Measurements from ENCODE around the gene SLC6A6. TPM values are rescaled to one million over a fixed set of nuclear protein-coding genes. Genes with fewer than 3 reads are reported as not detected.

The SLC6A6 gene
- total RNA-seq, 1 donor, result 33.2 TPM

GRCh38 chr3:14471016-14471415 lies 68.6 kb downstream of the SLC6A6 start:
- no peak for TF ChIP-seq CTCF (IDR thresholded peaks at IDR 0.05; ENCODE audit: insufficient read depth, low read depth, low read length)
- peak; percentile 13 for DNase-seq (ENCODE audit: low read depth)
- no peak overlapping the region for H3K4me3 ChIP-seq (ENCODE audit: low read depth, low read length)

DNA sequence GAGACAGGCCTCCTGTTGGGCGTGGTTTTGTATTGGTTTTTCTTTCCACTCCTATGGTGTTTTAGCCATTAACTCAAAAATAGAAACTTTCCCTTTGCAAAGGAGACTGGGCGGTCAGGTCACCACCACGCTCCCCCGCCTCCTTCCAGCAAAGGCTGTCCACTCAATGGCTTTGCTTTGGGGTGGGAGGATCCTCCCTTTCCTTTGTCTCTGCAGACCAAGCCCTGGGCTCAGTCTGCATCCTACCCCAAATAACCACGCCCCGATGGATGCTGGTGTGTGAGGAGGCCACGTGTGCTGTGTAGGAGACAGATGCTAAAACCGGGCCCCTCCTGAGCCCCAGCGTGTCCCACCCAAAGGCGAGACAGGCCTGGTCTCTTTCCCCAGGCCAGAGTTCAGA lies 69.3 kb downstream of the SLC6A6 start:
- DNase-seq (ENCODE audit: low read depth), result peak; percentile 39
- H3K4me3 ChIP-seq (ENCODE audit: low read depth, low read length), result no peak overlapping the region
- no peak for TF ChIP-seq CTCF (IDR thresholded peaks at IDR 0.05; ENCODE audit: insufficient read depth, low read depth, low read length)

DNA sequence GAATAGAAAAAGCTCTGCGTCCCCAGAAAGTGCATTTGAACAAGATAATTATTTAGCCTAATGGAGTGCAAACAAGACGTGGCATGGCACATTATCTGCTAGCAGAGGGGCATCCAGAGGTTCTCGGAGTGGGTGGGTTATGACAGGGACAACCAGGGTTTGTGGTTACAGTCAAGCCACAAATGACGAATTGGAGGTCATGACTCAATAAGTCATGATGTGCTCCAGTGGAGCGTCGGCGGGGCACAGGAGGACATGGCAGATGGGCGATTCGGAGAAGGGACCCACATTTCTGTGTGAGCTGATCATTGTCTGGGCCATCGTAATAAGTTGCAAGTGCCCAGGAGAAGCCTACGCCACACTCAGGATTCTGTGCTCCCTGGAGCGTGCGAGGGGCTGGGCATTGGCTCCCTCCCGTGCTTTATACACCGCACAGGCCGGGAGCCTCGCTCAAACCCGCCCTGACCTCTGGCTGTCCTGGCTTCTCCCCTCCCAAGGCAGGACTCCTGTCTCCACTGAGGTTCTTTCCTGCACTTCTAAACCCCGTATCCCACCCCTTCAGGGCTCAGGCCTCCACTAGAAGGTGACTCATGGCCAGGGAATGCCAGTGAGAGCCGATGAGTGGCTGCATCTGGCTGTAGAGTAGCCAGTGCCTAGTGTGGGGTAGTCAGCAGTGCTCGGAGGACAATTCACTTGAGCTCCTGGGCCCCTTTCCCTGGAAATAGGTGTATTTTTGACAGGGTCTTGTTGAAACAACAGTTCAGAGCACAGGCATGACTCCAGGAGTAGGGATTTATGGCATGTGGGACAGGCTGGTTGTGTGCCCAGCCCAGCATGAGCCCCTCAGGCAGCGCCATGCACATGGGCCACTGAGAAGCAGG lies 70.3 kb downstream of the SLC6A6 start:
- TF ChIP-seq CTCF (IDR thresholded peaks at IDR 0.05; ENCODE audit: insufficient read depth, low read depth, low read length), result no peak
- H3K4me3 ChIP-seq (ENCODE audit: low read depth, low read length), result no peak overlapping the region
- DNase-seq (ENCODE audit: low read depth), result peak; percentile 92

- DNase-seq (ENCODE audit: low read depth), result peak; percentile 83
- TF ChIP-seq CTCF (IDR thresholded peaks at IDR 0.05; ENCODE audit: insufficient read depth, low read depth, low read length), result no peak
- H3K4me3 ChIP-seq (ENCODE audit: low read depth, low read length), result no peak overlapping the region
Observed at GRCh38 chr3:14473411-14473891, 71.0 kb downstream of the SLC6A6 start.

DNA sequence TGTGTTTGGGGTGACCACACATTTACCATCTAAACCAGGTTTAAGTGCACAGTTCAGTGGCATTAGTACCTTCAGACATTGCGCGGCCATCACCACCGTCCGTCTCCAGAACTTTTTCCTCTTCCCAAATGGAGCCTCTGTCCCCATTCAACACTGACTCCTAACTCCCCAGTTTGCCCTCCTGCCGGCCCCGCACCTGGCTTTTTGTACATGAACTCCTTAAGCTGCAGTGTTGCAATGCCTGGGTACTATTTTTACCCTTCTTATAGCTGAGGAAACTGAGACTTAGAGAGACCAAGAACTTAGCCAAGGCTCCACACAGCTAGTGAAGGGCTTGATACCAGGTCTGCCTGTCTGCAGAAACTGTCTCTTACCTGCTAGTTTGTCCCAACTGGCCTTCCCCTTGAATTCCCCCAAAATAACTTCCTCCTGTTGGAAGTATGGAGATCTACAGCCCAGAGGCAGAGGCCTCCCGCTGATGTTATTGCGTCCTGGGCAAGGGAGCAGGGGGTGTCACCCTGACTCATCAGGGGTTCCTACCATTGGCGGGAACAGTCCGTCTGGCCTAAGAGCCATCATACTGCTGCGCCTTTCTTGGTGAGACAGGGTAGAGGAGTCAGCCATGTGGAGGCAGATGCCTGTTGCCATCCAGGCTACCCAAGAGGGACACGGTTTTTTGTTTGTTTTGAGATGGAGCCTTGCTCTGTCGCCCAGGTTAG lies 72.1 kb downstream of the SLC6A6 start:
- no peak overlapping the region for H3K4me3 ChIP-seq (ENCODE audit: low read depth, low read length)
- peak; percentile 3 for DNase-seq (ENCODE audit: low read depth)
- no peak for TF ChIP-seq CTCF (IDR thresholded peaks at IDR 0.05; ENCODE audit: insufficient read depth, low read depth, low read length)

DNA sequence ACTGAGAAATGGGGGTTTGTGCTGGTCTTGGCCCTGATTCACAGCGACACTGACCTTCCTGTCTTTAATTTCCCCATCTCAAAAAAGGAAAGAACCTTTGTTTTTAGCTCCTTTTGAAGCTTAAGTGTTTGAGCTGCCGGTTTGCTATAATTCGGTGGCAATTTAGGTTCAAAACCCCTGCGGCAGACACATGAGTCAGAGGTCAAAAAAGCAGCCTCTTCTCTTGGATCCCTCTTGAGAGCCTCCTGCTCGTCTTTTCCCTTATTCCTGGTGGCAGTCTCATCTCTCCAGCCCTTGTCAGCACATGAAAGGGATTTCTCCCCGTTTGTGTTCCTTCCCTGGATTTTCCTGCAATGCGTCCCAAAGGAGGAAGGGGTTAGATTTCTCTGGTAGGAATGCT lies 73.2 kb downstream of the SLC6A6 start:
- DNase-seq (ENCODE audit: low read depth), result peak; percentile 46
- H3K4me3 ChIP-seq (ENCODE audit: low read depth, low read length), result no peak overlapping the region
- TF ChIP-seq CTCF (IDR thresholded peaks at IDR 0.05; ENCODE audit: insufficient read depth, low read depth, low read length), result no peak

All from fibroblast of villous mesenchyme (primary cell).